HG03565 (cell line): ENCODE measurements around the gene MDH1B.
A peak's percentile ranks its signal among the peaks of the same experiment; 100 is the strongest.

Experiments used
- ATAC-seq: cut with Tn5 transposase; IDR thresholded peaks from one replicate; pipeline ENCODE4 v1.9.1; 2021; ENCODE audit warnings: mild to moderate bottlenecking, moderate library complexity; ENCODE audit not compliant: unreplicated experiment

MDH1B gene

GRCh38 chr2:206698811-206699210 is 66.3 kb downstream of the MDH1B start:
- ATAC-seq = no peak

GRCh38 chr2:206696910-206697309 is 68.2 kb downstream of the MDH1B start:
- ATAC-seq = no peak

- ATAC-seq = peak; percentile 56
These were observed 71.6 kb downstream of the MDH1B start for GRCh38 chr2:206693399-206694137.

GRCh38 chr2:206692971-206693370 is 72.2 kb downstream of the MDH1B start:
- ATAC-seq = no peak

- no peak for ATAC-seq
These were observed 76.1 kb downstream of the MDH1B start for GRCh38 chr2:206688990-206689389.

DNA sequence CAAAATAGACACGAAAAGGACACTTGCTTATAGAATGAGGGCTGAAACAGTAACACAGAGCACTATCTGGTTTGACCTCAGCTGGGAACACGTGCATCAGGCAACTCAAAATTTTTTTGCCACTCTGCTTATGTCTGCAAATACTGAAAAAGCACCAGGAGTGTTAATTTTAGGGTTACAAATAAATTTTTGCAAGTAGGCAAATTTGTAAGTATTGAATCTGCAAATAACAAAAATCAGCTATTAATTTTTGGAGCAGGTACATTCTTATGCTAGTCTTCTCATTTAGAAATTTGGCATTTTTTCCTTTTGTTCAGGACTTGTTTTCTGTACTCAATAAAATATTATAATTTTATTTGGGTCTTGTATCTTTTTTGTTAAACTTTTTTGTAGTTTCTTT is 76.7 kb downstream of the MDH1B start:
- ATAC-seq = no peak
